Measurements from ENCODE around the gene C20orf173. TPM values are rescaled to one million over a fixed set of nuclear protein-coding genes. Genes with fewer than 3 reads are reported as not detected.

C20orf173 gene
- total RNA-seq, 1 donor: not detected

DNA sequence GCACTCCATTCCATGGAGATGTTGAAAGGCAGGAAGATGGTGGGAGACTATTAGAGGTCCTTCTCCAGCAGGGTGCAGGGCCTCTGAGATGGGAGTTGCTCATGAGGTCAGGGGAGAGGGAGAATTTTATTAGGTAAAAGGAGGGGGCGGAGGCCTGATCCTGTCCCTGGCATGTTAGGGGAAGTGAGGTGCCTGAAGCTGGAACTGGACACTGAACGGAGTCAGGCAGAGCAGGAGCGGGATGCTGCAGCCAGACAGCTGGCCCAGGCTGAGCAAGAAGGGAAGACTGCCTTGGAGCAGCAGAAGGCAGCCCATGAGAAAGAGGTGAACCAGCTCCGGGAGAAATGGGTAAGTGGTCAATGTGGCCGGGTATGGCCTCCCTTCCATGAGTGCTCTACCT, 49.7 kb downstream of the C20orf173 start:
- H3K4me3 ChIP-seq (ENCODE audit: insufficient read depth, low read length): no peak overlapping the region
- H3K9me3 ChIP-seq (ENCODE audit: low read depth, low read length): no peaks in the 10 kb centered on the region
- no peaks in the 10 kb centered on the region for H4K20me1 ChIP-seq (ENCODE audit: insufficient read depth, low read length)
- no peaks in the 10 kb centered on the region for H3K27me3 ChIP-seq (ENCODE audit: insufficient read depth, low read length)
- DNase-seq (ENCODE audit: insufficient read length, low spot score, missing footprints): no peak
- H3K4me2 ChIP-seq (ENCODE audit: insufficient read depth, low read length): no peak overlapping the region
- H2AFZ ChIP-seq (ENCODE audit: low read length): no peak overlapping the region
- no peaks in the 10 kb centered on the region for H3K4me1 ChIP-seq (ENCODE audit: insufficient read depth, low read length)
- no peak overlapping the region for H3K27ac ChIP-seq (ENCODE audit: low read depth, low read length)
- TF ChIP-seq, protein P1, sequence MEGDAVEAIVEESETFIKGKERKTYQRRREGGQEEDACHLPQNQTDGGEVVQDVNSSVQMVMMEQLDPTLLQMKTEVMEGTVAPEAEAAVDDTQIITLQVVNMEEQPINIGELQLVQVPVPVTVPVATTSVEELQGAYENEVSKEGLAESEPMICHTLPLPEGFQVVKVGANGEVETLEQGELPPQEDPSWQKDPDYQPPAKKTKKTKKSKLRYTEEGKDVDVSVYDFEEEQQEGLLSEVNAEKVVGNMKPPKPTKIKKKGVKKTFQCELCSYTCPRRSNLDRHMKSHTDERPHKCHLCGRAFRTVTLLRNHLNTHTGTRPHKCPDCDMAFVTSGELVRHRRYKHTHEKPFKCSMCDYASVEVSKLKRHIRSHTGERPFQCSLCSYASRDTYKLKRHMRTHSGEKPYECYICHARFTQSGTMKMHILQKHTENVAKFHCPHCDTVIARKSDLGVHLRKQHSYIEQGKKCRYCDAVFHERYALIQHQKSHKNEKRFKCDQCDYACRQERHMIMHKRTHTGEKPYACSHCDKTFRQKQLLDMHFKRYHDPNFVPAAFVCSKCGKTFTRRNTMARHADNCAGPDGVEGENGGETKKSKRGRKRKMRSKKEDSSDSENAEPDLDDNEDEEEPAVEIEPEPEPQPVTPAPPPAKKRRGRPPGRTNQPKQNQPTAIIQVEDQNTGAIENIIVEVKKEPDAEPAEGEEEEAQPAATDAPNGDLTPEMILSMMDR (IDR thresholded peaks at IDR 0.05; ENCODE audit: extremely low read depth, low read depth, low read length): no peak
- H3K36me3 ChIP-seq (ENCODE audit: insufficient read depth, low read length): peaks cover 61% of the 10 kb centered on the region
- no peaks in the 10 kb centered on the region for H3K79me2 ChIP-seq (ENCODE audit: insufficient read depth, low read length)

DNA sequence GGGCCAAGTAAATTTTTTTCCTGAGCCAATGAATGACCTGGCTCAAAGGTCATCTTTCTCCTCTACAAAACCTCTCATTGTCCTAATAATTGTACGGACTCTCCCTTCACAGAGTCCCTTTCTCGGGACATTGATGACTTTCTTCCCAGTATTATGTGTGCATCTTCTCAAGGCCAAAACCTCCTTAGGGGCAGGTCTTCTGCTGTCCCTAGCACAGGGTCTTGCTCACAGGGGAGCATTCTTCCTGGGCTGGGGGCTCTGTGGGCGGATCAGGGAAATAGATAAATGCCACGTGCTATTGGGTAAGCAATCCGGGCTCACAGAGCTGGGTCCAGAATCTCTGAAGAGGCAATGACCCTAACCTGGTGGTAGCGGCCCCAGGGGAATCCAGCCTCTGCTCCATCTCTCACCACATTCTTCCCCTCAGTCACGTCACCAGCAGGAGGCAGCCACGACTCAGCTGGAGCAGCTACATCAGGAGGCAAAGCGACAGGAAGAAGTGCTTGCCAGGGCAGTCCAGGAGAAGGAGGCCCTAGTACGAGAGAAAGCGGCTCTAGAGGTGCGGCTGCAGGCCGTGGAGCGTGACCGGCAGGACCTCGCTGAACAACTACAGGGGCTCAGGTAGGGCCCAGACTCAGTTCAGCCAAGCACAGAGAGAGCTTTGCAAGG, 50.5 kb downstream of the C20orf173 start:
- Histone ChIP-seq H3K27ac (ENCODE audit: low read depth, low read length) (no peak overlapping the region), H3K79me2 (ENCODE audit: insufficient read depth, low read length) (no peaks in the 10 kb centered on the region), H2AFZ (ENCODE audit: low read length) (no peak overlapping the region), H3K36me3 (ENCODE audit: insufficient read depth, low read length) (peaks cover 60% of the 10 kb centered on the region), H3K27me3 (ENCODE audit: insufficient read depth, low read length) (no peaks in the 10 kb centered on the region), H3K4me3 (ENCODE audit: insufficient read depth, low read length) (no peak overlapping the region), H3K4me2 (ENCODE audit: insufficient read depth, low read length) (no peak overlapping the region), H3K4me1 (ENCODE audit: insufficient read depth, low read length) (no peaks in the 10 kb centered on the region), H3K9me3 (ENCODE audit: low read depth, low read length) (no peaks in the 10 kb centered on the region), H4K20me1 (ENCODE audit: insufficient read depth, low read length) (no peaks in the 10 kb centered on the region)
- TF ChIP-seq, protein P1 (IDR thresholded peaks at IDR 0.05; ENCODE audit: extremely low read depth, low read depth, low read length): no peak
- DNase-seq (ENCODE audit: insufficient read length, low spot score, missing footprints): no peak

Other genes with a start within 250 kb of the C20orf173 start
- gene EIF6, start 244.9 kb downstream of the C20orf173 start, total RNA-seq: 109 and 121 TPM in 2 replicates
- gene FAM83C, start 237.2 kb downstream of the C20orf173 start, total RNA-seq: not detected in 2 replicates
- gene UQCC1, start 117.7 kb downstream of the C20orf173 start, total RNA-seq: 15.2 and 20.3 TPM in 2 replicates
- gene GDF5, start 91.4 kb downstream of the C20orf173 start, total RNA-seq: 37.6 and 48.9 TPM in 2 replicates
- 23.3 and 23.5 TPM in 2 replicates for gene CEP250, start 74.1 kb downstream of the C20orf173 start, total RNA-seq
- gene ERGIC3, start 12.4 kb upstream of the C20orf173 start, total RNA-seq: 475 and 538 TPM in 2 replicates
- gene SPAG4, start 86.2 kb upstream of the C20orf173 start, total RNA-seq: 3.2 and 4.0 TPM in 2 replicates
- 165 and 166 TPM in 2 replicates for gene CPNE1, start 135.2 kb upstream of the C20orf173 start, total RNA-seq
- 57.8 and 62.6 TPM in 2 replicates for gene RBM12, start 135.2 kb upstream of the C20orf173 start, total RNA-seq
- 21.7 and 29.5 TPM in 2 replicates for gene NFS1, start 169.7 kb upstream of the C20orf173 start, total RNA-seq
- 108 and 124 TPM in 2 replicates for gene ROMO1, start 169.8 kb upstream of the C20orf173 start, total RNA-seq
- 274 and 300 TPM in 2 replicates for gene RBM39, start 212.6 kb upstream of the C20orf173 start, total RNA-seq
- 34.8 and 39.1 TPM in 2 replicates for gene PHF20, start 242.4 kb upstream of the C20orf173 start, total RNA-seq

Data from osteoblast (primary cell).